Astrocyte of the spinal cord (primary cell): ENCODE measurements around the gene LYSET.

ENCODE experiments used
- DNase-seq: peaks from one replicate; pipeline ENCODE4 v3.0.0; 2011; ENCODE audit warnings: low read depth, low spot score
- H3K4me3 ChIP-seq: 2 replicates; pipeline ENCODE4 v1.5.1; 2011; ENCODE audit warnings: low read depth, mild to moderate bottlenecking, low read length, moderate library complexity
- in situ Hi-C: cut with HindIII; loops from 2 replicates; pipeline ENCODE4 v1.10.0; 2017; ENCODE audit warnings: low sequenced_read_pairs
- TF ChIP-seq, protein P1 (sequence below): IDR thresholded peaks from 2 replicates; pipeline ENCODE4 v1.5.1; 2012; ENCODE audit warnings: low read depth, mild to moderate bottlenecking, low read length, inconsistent platforms

Gene LYSET

GRCh38 chr14:93212432-93212831 is 27.3 kb downstream of the LYSET start:
- no peak for DNase-seq
- TF ChIP-seq, protein P1, sequence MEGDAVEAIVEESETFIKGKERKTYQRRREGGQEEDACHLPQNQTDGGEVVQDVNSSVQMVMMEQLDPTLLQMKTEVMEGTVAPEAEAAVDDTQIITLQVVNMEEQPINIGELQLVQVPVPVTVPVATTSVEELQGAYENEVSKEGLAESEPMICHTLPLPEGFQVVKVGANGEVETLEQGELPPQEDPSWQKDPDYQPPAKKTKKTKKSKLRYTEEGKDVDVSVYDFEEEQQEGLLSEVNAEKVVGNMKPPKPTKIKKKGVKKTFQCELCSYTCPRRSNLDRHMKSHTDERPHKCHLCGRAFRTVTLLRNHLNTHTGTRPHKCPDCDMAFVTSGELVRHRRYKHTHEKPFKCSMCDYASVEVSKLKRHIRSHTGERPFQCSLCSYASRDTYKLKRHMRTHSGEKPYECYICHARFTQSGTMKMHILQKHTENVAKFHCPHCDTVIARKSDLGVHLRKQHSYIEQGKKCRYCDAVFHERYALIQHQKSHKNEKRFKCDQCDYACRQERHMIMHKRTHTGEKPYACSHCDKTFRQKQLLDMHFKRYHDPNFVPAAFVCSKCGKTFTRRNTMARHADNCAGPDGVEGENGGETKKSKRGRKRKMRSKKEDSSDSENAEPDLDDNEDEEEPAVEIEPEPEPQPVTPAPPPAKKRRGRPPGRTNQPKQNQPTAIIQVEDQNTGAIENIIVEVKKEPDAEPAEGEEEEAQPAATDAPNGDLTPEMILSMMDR: no peak
- no peak overlapping the region for H3K4me3 ChIP-seq
- in situ Hi-C loops: no loop called here

DNA sequence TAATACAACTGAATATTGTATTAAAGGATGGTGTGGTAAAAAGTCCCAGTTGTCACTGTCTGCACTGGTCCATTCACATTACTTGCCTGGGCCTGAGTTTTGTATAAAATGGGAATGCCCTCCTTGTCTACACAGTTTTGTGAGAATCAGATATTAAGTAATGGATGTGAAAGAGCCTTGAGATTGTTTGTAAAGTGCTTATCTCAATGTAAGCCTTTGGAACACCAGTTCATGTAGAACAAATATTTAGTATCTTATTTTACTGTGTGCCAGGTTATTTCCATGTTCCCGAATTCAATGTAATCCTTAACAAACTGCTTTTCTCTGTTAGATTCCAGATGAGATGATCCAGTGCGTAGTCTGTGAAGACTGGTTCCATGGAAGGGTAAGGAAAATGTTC is 29.5 kb downstream of the LYSET start:
- in situ Hi-C loops: no loop called here
- no peak for DNase-seq
- TF ChIP-seq, protein P1: no peak
- no peak overlapping the region for H3K4me3 ChIP-seq

- H3K4me3 ChIP-seq: no peak overlapping the region
- TF ChIP-seq, protein P1: peak; percentile 74
- in situ Hi-C loops: no loop called here
- DNase-seq: peak; percentile 69
Measured at GRCh38 chr14:93219103-93219726, 34.1 kb downstream of the LYSET start.

- H3K4me3 ChIP-seq: no peak overlapping the region
- DNase-seq: no peak
- in situ Hi-C loops: no loop called here
- TF ChIP-seq, protein P1: no peak
Measured at GRCh38 chr14:93220509-93220908, 35.4 kb downstream of the LYSET start.

DNA sequence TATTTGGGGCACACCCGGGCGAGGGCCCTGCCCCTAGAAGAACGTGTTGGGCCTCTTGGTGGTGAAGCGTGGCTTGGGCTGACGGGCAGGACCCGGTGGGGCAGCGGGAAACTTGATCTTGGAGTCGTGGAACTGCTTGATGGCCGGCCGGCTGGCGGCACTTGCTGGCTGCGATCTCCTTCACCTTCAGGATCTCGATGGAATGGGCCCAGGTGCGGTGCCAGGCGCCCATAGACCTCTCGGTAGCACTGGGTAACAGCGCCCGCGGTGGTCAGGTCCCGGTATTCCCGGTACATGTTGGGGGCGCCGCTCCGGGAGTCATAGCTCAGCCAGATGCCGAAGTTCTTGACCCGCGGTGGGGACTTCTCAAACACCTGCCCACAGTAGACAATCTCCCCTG is 38.4 kb downstream of the LYSET start:
- in situ Hi-C loops: no loop called here
- TF ChIP-seq, protein P1: no peak
- no peak overlapping the region for H3K4me3 ChIP-seq
- DNase-seq: no peak

GRCh38 chr14:93228550-93228949 is 43.4 kb downstream of the LYSET start:
- in situ Hi-C loops: no loop called here
- TF ChIP-seq, protein P1: no peak
- no peak for DNase-seq
- H3K4me3 ChIP-seq: no peak overlapping the region
